HG03039 (cell line): ENCODE measurements around the gene PCAT7.
"Not testable (repeated sequence)": the region's sequence is repeated elsewhere in the genome, so short reads cannot be mapped to it uniquely, and the experiment has no call there.

Experiments
- ATAC-seq: cut with Tn5 transposase; IDR thresholded peaks from one replicate; pipeline ENCODE4 v1.9.1; 2021; ENCODE audit warnings: mild to moderate bottlenecking, moderate library complexity; ENCODE audit not compliant: unreplicated experiment

PCAT7 gene

DNA sequence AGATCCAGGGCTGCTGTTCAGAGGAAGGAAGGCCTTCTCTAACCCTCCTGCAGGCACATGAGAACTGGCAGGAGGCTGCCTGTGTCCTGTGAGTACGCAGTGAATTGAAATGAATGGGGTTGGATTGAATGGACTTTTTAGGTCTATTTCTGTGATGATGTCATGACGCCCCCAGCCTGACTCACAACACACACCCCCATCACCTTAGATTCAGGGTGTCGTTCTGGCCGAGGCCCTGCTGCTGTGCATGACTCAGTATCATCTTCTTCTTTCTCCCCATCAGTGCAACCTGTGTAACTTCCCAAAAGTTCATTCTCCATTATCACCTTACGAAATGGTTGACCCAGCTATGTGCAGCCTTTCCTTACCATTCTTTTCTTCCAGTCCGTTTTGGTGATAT, 5.4 kb downstream of the PCAT7 start:
- no peak for ATAC-seq

DNA sequence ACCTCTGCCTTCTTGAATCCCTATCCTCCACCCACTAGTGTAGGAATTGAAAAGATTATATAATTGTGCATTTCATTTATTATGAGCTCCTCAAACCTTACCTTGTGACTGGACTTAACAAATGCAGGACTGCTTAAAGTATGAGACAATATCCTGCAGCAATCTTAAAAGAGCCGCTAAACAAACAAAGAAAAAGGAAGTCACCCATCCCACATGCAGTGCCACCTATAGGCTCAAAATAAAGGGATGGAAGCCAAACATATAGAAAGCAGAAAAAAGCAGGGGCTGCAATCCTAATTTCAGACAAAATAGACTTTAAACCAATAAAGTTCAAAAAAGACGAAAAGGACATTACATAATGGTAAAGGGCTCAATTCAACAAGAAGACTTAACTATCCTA, 8.7 kb downstream of the PCAT7 start:
- no peak for ATAC-seq

DNA sequence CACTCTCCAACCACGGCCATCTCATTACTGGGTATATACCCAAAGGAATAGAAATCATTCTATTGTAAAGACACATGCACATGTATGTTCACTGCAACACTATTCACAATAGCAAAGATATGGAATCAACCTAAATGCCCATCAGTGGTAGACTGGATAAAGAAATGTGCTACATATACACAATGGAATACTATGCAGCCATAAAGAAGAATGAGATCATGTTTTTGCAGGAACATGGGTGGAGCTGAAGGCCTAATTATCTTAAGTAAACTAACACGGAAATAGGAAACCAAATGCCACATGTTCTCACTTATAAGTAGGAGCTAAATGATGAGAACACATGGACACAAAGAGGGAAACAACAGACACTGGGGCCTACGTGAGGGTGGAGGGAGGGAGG, 9.4 kb downstream of the PCAT7 start:
- ATAC-seq: not testable (repeated sequence)

DNA sequence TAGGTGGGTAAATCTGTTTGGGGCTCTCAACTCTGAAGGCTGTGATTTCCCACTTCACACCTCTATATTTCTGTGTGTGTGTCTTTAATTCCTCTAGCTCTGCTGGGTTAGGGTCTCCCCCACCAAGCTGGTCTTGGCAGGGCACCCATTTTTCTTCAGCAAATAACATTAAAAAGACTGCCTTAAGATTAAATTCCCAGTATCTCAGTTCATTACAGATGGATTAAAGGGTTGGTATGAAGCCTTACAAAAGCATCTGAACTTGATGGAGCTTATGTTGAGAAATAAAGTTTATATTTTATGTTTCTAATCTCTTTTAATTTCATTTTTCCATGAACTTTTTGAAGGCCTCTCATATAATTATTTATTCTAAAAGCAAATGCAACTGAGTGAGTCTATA, 11.7 kb downstream of the PCAT7 start:
- no peak for ATAC-seq

DNA sequence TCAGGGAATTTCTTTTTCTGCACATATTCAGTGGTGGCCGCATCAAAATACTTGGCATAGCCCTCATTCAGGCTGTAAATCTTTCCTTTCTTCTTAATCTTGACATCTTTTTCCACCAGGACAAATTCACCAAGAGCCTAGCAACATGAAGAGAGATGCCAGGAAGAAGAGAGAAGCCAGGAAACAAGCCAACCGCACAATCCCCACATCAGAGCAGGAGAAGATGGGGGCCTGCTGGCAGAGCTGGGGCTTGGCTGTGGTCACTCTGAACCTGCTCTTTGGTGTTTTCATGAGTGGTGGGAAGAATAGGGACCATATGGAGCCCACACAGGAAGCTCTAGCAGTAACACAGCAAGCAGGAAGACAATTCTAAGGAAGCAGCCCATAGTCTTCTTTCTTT, 12.4 kb downstream of the PCAT7 start:
- ATAC-seq: no peak

DNA sequence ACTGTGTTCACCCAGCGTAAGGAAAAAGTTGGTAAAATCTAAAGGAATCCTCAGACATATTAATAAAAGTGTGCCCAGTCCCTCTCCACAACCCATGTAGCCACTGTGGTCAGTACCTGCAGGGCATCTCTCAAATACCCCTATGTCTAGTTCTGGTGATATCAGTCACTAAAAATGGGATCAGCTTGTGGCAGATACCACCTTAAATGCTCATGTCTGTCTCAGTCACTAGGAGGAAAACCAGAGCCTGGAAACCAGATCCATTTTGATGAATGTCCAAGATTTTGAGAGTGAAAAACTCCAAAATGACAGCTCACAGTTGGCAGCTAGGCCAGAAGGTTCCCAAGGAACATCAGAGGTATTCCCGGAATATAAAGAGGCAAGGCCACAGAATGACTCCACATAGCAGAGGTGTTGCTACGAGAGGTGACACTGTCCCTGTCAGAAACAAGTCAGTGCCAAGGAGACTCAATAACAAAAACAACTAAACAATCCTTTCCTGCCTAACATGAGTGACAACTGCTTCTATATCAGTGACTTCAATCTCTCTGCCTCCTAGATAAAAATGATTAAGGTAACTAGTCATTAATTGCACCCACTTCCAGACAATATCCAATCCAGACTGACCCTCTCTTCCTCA, 13.5 kb downstream of the PCAT7 start:
- no peak for ATAC-seq

DNA sequence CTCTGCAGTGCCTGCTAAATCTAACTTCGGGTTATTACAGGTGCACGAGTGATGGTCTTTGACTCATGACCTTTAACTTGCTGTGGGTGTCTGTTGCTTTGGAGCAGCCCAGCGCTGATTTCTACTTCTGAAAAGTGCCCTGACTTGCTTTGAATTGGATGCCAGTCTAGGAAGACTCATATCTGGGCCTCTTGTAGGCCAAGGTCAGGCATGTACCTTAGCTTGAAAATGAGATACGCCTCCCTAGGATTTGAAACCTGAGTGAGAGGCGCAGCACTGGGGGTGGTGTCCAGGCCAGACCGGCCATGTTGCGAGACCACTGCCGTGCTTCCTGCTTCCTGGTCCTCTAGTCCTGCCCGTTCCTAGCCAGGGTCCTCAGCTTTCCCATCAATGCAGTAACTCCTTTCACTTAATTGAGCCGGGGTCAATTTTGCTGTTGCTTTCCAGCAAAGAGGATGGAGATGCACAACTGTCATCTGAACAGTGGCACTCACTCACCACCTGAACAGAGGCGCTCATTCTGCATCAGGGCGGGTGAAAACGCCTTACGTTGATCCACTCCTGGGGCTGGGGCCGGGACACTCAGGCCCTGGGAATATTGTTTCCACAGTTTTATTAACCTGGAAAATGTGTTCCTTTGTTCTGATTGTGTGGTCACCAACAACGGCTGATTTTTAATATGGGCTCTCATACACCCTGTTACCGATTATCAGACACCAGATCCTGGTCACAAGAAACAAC, 14.3 kb downstream of the PCAT7 start:
- ATAC-seq: no peak

DNA sequence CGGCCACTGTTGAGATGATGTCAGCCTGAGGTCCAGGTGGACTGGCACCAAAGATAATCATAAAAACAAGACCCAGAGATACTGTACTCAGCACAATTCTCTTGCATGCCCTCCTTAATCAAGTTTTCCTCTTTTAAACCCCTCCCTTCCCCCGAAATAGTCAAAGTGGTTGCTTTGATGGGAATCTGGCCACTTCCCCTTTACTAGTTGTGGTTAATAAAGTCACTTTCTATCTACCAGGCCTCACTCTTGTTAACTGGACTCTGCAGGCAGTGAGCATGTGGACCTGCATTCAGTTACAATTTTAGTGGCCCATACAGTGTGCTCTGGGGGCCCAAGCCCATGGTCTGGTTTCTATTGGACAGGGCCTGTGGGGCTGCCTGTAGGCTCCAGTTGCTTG, 21.2 kb downstream of the PCAT7 start:
- no peak for ATAC-seq

DNA sequence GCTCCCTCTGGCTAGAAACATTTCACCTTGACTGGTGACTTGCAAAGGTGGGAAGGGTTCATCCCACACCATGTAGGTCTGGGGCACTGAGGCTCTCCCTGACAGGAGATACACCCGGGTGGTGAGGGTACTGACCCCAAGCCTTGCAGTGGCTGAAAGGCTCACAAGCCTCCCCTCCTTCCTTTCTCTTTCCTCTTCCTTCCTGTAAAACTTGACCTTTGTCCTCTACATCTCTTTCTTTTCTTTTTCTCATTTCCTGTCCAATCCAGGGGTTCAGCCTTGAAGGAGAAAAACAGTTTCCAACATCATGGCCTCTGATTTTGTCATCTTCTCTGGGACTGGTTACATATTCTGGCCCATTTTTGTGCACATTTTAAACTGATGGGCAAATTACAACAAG, 22.2 kb downstream of the PCAT7 start:
- ATAC-seq: no peak

DNA sequence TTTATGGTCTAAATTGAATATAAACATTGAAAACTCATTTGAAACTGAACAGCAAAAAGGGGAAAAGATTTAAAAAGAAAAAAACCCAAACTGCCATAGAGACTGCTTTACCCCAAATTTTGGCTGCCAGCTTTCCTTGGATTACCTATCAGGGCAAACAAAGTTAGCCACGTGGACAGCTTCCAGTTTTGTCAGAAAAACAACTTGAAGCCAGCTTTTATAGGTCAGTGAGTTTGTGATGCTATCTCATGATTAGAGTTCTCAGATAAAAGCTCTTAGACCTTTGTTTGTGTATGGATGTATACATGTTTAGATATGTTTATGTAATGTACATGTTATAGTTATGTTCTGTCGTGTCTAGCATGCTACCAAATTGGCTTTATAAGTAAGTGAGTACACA, 22.7 kb downstream of the PCAT7 start:
- no peak for ATAC-seq

DNA sequence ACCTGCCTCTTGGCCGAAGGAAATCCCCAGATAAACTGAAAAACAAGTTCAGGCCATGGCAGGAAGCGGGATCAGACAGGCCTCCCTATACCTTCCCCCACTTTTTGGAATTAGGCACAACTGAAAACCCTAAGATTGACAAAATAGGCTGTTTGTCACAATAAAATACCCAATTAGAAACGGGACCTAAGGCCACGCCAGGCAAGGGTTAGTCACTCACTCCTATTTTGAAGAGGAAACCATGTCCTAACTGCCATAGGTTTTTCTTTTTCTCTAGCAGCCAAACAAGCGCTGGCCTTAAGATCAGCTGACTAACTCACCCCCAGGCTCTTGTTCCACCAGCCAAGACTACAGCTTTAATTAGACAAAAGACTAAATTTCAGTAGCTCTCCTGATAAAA, 26.8 kb downstream of the PCAT7 start:
- no peak for ATAC-seq

DNA sequence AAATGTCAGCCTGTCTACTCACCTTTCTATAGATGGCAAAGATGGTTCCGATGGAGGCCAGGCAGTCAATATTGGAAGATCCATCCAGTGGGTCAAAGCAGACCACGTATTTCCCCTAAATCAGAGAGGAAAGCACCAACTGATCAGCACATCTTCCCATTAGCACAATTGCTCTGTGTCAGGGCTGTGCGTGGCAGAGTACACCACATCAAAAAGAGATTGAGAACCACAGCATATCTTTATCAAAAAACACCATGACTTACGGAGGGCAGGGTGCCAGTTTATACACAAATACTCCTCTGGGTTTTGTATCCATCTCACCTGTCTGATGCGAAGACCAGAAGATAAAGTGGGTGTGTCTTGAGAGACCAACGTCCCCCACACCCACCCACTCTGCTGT, 29.7 kb downstream of the PCAT7 start:
- no peak for ATAC-seq

DNA sequence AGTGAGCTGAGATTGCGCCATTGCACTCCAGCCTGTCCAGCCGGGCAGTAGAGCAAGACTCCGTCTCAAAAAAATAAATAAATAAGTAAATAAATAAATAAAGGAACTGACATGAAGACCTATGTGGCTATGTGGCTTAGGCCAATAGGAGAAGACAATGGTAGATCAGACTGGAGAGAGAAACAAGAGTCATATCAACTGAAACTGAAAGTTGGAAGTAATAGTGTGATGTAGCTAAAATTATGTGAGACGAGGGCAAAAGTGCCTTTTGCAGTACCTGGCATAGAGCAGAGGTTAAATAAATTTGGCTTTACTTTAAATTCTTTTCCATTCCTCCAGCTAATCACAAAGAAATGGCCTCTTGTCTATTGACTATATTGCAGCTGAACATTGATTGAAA, 31.4 kb downstream of the PCAT7 start:
- no peak for ATAC-seq

DNA sequence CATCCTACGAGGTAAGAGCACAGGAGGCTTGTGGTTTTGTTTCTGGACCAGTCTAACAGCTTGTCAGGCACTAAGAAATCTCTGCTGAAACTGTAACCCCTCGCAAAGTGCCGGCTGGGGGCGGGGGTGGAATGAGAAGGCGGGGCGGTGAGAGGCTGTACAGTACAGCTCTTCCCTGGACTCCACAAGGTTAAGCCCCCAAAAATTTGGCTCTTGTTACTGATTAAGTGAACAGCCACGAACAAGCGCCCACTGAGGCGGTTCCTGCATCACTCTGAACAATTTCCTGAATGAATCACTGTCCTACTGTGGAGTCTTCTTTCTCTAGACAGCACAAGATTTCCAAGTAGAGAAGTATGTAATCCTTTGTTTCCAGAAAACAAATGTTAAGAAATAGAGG, 31.9 kb downstream of the PCAT7 start:
- ATAC-seq: no peak

DNA sequence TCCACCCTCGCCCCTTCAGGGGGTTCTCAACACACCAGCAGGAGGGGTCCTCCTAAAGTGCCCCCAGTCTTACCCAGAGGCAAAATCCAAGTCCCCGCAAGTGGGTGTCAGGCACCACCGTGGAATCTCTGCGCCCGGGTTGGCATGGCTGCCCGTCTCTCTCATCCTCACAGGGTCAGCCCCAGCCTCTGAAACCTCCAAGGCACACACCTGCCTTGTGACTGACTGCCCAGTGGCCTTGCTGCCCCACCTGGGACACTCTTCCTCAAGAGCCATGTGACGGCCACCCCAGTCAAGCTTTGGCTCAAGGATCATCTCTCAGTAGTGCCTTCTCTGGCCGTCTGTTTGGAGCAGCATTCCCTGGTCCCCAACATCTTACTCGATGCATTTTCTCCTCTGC, 33.8 kb downstream of the PCAT7 start:
- no peak for ATAC-seq

DNA sequence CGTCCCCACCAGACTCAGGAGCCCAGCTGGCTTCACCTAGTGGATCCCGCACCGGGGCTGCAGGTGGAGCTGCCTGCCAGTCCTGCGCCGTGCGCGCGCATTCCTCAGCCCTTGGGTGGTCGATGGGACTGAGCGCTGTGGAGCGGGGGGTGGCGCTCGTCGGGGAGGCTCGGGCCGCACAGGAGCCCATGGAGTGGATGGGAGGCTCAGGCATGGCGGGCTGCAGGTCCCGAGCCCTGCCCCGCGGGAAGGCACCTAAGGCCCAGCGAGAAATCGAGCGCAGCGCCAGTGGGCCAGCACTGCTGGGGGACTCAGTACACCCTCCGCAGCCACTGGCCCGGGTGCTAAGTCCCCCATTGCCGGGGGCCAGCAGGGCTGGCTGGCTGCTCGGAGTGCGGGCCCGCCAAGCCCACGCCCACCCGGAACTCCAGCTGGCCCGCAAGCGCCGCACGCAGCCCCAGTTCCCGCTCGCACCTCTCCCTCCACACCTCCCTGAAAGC, 36.2 kb downstream of the PCAT7 start:
- ATAC-seq: not testable (repeated sequence)

DNA sequence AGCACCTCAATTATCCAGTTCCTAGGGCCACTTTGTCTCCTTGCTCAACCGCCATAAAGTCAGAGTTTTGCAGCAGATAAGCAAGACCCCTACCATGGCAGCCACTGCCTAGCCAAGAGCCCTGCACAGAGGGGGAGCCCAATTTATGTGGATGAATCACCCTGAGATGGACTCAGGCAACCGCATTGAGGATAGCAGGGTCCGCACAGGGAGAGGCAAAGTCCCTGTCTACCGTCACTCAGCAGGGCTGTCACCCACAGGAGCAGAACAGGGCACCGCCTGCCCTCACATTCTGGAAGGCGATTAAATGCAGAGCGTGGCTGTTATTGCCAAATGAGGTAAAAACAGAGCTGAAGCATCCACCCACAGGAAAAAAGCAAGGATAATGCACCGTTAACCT, 37.0 kb downstream of the PCAT7 start:
- ATAC-seq: no peak

DNA sequence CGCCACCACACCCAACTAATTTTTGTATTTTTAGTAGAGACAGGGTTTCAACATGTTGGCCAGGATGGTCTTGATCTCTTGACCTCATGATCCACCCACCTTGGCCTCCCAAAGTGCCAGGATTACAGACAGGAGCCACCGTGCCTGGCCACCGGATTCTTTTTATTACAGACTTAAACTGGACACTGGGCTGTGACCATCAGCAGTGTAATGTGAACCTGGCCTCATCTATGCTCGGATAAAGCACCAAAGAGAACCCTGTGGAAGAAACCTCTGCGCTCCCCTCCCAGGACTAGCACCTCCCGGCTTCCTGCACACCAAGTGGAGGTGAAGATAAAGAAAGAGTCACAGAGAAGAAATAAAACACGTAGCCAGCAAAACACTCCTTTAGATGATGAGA, 37.8 kb downstream of the PCAT7 start:
- ATAC-seq: not testable (repeated sequence)

DNA sequence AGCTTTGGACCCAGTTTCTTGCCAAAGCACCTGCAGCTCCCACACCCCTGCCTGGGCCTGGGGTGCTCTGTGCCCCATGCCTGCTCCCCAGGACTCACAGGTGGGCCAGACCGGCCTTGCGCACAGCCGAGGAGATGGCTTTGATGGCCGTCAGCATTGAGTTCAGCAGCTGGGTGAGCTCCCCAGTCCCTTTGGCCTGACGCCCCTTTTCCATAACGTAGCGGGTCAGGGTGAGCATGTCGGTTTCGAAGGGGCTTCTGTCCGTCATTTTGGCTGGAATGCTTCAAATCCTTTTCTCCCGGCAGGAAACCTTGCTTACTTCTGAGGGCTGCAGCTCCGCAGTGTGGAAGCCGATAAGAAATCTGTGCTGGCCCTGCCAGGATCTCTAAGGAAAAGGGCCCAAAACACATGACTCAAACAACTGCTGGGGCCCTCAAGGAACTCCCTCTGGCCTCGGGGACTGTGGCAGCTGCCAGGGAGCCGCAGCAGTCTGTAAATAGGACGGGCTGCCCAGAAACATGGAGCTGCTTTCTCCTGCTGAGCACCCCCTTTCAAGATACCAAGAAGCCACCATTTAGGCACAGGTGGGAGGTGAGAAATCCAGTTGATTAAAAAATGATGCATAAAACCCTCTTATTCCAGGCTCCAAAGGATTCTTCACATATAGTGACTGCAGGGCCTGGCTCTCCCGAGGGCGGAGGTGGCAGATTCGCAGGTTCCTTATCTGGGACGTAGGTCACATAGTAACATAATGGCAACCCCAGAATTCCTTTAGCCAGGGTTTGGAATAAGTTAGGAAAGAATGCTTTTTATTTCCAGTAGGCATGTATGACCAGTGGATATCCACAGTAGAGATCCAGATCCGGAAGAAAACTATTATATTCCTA, 38.8 kb downstream of the PCAT7 start, which contains the start of gene FBP2:
TSS of gene FBP2 (minus strand) at position 366 of the 887 bp plus-strand sequence. CDS start at position 268, 98 bp downstream.
- ATAC-seq: no peak

DNA sequence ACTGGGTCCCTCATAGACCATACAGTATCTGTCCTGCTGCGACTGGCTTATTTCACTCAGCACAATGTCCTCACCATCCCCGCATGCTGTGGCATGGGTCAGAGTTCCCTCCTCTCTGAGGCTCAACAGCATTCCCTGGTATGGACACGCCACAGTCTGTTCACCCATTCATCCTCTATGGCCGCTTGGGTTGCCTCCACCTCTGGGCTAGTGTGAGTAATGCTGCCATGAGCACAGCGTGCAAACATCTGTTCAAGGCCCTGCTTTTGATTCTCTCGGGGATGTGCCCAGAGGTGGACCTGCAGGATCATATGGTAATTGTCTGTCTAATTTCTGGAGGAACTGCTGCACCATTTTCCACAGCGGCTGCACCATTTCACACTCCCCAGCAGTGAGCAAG, 44.2 kb downstream of the PCAT7 start:
- no peak for ATAC-seq

DNA sequence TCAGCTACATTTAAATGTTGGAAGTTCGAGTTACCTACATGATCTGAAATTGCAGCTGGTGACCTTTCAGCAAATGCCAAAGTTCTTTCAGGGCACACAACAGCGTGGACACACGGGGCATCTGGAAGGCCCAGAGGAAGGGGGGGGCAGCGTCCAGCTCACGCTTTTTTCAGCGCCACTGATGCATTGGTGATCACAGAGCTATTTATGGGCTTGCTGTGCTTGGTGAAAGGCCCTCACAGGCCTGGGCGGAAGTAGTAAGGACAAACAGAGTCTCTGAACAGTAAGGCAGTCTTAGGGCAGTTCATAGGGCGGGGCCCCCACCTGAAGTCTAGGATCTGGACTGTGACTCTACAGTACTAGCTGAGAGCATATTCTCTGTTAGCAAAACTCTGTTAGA, 45.4 kb downstream of the PCAT7 start:
- no peak for ATAC-seq

DNA sequence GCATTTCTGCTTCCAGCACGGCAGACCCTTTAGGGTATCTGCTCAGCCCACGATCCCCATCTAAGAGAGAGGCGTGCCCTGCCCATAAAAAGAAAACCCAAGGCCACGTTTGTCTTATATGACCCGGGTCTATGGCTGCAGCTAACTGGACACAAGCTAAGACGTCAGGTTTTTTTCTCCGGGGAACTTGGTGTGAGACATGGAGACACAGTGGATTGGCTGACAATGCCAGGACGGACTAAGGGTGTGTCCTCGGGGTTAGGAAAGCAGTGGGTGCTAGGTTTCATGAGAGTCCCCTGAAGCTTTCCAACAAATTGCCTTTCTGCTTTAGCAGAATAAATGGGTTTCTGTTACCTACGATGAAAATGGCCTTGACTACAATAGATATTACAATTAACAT, 45.8 kb downstream of the PCAT7 start:
- ATAC-seq: no peak
